ENCODE data around the gene CXCL14.

- TF ChIP-seq EZH2 (IDR thresholded peaks at IDR 0.05; ENCODE audit: borderline replicate concordance, low read depth, low read length, severe bottlenecking) (no peak), CTCF (IDR thresholded peaks at IDR 0.05; ENCODE audit: borderline replicate concordance, extremely low read depth, low read length, poor library complexity, severe bottlenecking) (no peak)
Observed at GRCh38 chr5:135626636-135627035, 47.8 kb upstream of the CXCL14 start.

Measured in DND-41 (cell line).